GM18511 (cell line): ENCODE data around the gene AIG1.
"Not testable (repeated sequence)": the region's sequence is repeated elsewhere in the genome, so short reads cannot be mapped to it uniquely, and the experiment has no call there.

ENCODE experiments used
- ATAC-seq: cut with Tn5 transposase; IDR thresholded peaks from one replicate; pipeline ENCODE4 v1.9.1; 2021; ENCODE audit warnings: mild to moderate bottlenecking, moderate library complexity; ENCODE audit not compliant: unreplicated experiment

The AIG1 gene

DNA sequence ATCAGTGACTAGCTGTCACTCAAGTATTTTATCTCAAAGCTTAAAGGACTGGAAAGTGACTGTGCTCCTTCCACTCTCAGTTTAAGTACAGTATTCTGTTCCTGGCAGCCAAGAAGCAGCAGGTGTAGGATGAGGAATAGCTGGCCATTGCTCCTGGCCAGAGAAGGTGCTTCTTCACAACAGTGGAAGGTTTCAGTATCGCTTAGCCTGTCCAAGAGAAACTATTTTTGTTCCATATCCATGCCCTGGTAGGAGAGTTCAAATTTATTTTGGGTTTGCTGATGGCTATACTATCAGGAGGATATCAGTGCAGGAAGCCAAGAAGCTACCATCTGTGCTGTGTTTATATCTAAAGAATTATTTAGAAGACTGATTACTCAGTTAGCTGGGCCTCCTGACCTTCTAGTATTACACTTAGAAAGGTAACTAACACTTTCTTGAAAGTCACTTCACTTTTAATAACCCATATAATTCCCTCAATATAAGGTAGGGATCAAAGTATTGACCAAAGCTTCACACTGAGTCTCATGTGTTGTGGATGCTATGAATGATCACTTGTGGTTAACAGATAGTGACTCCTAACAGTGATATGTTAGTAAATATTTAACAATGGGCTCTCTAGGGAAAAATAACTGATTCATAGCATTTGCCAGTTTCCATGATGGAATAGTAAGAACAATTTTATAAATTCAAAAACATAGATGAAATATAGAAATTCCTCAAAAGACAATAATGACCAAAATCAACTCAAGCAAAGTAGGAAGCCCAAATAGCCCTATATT, 99.9 kb downstream of the AIG1 start:
- ATAC-seq, result no peak

- ATAC-seq, result no peak
These were observed 102.9 kb downstream of the AIG1 start for GRCh38 chr6:143163621-143164020.

- no peak for ATAC-seq
These were observed 103.9 kb downstream of the AIG1 start for GRCh38 chr6:143164565-143165105.

GRCh38 chr6:143165315-143165855, 104.7 kb downstream of the AIG1 start:
- no peak for ATAC-seq

DNA sequence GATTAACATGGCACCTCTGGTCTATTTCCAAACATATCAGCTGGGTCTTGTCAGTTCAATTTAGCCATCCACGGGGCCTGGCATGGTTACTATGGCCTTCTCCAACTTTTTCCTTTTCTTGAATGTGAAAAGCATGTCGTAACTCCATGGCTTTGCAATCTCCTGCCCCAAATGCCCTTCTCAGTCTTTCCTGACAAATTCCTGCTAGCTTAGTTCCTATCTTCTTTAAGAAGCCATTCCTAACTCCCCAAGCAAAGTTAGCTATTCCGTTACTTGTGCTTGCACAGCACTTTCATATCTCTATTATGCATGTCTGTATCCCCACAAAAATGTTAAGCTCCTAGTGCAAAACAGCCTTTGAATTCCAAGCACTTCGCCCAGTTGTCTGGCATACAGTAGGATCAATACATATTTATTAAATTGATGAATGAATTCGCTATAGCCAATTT, 105.6 kb downstream of the AIG1 start:
- no peak for ATAC-seq

DNA sequence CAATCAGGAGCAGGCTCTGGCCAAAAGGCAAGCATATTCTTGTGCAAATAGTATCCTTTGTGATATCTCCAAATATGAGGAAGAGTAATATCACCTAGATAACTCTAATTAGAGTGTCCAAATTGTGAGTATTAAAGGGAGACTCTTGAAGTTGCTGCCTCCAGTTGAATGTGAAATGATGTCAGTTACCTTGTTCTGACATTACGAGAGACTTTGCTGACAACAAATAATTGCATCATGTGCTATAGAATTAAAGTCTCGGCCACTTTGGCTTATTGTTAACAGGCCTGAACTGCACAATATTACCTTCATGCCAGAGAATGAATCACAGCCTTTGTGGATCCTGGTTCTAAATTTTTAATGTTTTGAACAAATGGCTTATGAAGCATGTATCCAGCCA, 106.5 kb downstream of the AIG1 start:
- no peak for ATAC-seq

GRCh38 chr6:143168396-143168816, 107.7 kb downstream of the AIG1 start:
- ATAC-seq, result not testable (repeated sequence)

DNA sequence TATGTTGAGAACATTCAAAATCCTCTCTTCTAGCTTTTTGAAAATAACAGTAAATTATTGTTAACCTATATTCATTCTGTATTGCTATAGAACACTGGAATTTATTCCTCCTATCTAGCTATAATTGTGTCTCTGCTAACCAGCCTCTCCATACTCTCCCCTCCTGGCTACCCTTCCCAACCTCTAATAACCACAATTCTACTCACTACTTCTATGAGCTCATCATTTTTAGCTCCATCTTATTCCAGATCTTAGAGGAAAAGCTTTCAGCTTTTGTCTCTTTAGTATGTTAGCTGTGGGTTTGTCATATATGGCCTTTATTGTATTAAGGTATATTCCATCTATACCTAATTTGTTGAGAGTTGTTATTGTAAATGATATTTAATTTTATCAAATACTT, 108.8 kb downstream of the AIG1 start:
- ATAC-seq, result no peak

DNA sequence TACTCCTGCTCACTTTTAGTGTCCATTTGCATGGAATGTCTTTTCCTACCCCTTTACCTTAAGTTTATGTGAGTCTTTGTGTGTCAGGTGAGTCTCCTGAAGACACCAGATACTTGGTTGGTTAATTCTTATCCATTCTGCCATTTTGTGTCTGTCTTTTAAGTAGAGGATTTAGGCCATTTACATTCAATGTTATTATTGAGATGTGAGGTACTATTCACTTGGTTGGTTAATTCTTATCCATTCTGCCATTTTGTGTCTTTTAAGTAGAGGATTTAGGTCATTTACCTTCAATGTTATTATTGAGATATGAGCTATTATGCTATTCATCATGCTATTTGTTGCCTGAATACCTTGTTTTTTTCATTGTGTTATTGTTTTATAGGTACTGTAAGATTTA, 113.8 kb downstream of the AIG1 start:
- ATAC-seq, result no peak

- ATAC-seq, result no peak
These were observed 114.3 kb downstream of the AIG1 start for GRCh38 chr6:143174951-143175350.

DNA sequence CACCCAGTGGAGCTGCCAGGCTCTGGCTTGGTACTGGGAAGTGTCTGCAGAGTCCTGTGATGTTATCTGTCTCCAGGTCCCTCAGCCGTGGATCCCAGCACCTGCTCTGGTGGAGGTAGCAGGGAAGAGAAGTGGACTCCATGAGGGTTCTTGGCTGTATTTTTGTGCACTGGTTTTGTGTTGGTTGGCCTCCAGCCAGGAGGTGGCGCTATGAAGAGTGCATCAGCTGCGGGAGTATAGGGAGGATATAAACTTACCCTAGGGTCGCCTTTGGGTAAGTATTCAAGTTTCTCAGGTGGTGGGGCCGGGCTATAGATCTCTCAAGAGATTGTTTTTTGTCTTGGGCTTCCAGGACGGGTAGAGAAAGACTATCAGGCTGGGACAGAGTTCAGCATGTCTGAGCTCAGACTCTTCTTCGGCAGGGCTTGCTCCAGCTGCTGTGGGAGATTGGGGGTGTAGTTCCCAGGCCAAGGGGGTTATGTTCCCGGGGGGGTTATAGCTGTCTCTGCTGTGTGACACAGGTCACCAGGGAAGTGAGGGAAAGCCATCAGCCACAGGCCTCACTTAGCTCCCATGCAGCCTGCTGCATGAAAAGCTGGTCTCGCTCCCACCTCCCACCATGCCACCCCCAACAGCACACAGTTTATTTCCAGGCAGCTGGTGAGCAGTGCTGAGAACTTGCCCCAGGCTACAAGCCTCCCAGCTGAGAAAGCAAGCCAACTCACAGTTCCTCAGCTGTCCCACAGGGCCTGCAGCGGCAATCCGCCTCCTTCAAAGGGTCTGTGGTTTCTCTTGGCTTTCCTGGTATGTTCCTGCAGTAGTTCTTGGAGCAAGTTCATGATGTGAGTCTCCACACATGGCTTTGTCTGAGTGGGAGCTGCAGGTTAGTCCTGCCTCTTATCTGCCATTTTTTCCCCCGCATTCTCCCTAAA, 115.7 kb downstream of the AIG1 start:
- ATAC-seq, result no peak

DNA sequence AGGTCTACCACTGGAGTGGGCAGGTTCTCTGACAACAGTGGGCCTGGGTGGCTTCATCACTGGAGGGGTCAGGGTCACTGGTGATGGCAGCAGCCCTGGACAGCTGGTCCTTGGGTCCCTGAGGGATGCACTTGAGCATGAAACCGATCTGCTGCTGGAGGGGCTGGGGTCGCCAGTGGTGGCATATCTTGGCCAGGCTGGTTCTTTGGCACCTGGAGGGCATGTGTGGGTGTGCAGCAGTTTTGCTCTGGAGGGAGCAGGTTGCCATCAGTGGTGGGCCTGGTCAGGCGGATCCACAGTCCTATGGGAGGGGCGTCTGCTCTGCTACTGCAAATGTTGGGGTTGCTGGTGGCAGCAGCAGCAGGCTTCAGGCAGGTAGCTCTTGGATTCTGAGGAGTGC, 117.0 kb downstream of the AIG1 start:
- no peak for ATAC-seq

- no peak for ATAC-seq
These were observed 118.4 kb downstream of the AIG1 start for GRCh38 chr6:143179096-143179495.

DNA sequence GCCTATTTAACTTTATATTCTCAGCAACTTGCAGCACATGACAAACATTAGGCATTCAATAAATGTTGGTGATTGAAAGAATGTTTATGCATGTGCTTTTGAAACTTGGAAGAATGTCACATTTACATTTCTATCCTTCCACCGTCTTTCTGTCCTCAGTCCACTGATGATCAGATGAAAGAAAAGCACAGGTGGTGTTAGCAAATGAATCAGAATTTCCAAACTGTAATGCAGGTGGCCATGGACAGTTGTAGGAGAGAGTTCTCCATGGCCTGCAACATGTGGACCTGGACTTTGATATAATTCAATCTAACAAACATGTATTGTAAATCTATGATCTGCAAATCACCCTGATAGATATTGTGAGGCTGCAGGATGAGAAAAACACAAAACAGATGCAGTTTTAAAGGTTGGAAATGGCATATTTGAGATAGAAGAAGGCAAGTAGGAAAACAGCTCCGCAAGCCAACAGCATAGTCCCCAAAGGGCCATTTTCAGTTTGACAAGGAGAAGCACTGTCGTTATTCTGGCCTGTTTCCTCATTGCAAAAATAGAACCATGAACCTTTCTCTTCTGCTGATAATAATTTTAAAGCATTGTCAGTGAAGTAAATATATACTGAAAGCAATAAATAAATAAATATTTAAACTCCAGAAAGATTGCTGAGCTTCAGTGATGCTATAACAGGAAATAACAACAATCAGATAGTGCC, 119.4 kb downstream of the AIG1 start:
- ATAC-seq, result no peak

GRCh38 chr6:143180826-143181225, 120.1 kb downstream of the AIG1 start:
- no peak for ATAC-seq

- ATAC-seq, result no peak
These were observed 123.0 kb downstream of the AIG1 start for GRCh38 chr6:143183666-143184065.

DNA sequence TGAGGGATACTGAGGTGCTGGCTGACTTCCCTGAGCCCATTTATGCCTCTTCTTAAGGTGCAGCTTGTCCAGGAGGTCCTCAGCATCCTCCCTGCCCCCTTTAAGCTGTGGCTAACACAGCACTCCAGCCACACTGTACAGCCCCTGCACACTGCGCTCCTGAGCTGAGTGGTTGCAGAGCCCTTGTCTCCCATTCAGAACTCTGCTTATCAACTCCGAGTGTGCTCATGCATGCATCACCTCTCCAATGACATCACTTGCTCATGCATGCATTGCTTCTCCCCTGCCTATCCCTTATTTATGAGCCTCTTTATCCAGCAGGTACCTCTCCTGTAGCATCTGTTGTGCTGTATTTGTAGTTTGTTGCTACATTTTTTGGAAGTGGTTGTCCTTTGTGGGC, 124.6 kb downstream of the AIG1 start:
- no peak for ATAC-seq

DNA sequence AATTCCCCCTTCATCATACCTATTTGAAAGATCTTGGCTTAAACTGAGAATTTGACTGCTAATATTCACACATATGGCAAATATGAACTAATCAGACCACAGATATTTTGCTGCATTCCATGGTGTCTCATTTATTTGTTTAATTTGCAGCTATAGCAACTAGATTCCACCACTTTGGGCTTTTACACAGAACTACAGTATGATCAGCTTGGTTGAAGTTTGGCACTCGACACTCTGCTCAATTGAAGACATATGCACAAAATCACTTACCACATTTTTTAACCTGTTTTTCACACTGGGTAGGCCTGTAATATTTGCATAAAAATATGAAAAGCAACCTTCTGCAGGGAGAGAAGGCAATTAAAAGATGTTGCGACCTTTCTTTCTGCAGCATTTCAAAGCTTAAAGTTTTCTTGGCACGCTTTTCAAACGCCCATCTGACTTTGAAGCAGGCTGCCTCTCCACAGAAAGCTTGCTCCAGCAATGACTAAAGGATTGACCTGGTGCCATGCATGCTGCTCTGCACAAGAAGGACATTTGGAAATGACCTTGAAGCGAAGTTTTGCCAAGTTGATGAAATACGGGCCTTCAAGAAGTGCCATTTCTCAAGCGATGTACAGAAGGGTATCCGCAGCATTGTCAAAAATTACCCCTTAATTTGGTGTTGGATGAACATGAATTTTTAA, 126.7 kb downstream of the AIG1 start:
- ATAC-seq, result no peak

GRCh38 chr6:143188292-143188691, 127.6 kb downstream of the AIG1 start:
- ATAC-seq, result no peak

DNA sequence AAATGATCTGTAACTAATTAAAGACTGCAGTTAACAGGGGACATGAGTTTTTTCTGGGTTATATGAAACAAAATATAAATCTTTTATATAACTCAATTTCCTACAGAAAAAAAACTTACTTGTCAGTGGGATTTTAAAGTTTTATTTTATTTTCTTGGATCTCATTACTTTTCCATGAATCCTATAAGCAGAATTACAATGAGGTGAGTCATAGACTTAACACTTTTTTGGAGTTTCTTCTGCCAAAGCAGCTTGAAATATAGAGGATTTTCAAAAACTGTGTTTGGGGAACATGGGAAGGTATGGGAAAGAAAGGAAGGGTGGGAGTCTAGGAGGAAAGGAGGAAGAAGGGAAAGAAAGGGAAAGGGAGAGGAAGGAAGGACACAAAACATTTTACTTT, 130.7 kb downstream of the AIG1 start:
- no peak for ATAC-seq
